ENCODE data around the gene PPP4R1. TPM values are rescaled to one million over a fixed set of nuclear protein-coding genes. Genes with fewer than 3 reads are reported as not detected.

The PPP4R1 gene
- total RNA-seq, 1 experiment from 2014 or later: 66.7 TPM

GRCh38 chr18:9539938-9540337 lies 74.4 kb downstream of the PPP4R1 start:
- intact Hi-C loops (cut with micrococcal nuclease): loop anchor here (10.0 kb wide), 1 partner anchor 65 kb away; the partner anchor contains the start of gene RALBP1
- no TSS peak for BruUV-seq (replicated peaks)
- Histone ChIP-seq H3K27ac (ENCODE audit: low read depth, low read length) (no peak overlapping the region), H3K27me3 (ENCODE audit: insufficient read depth, low read length) (no peaks in the 10 kb centered on the region), H3K4me1 (ENCODE audit: control insufficient read depth in 1 of 2, insufficient read depth in 2 of 2, low read length in 2 of 2) (no peaks in the 10 kb centered on the region), H2AFZ (ENCODE audit: low read depth, low read length, poor library complexity, severe bottlenecking) (no peak overlapping the region), H4K20me1 (ENCODE audit: insufficient read depth) (no peaks in the 10 kb centered on the region), H3K9me3 (ENCODE audit: control insufficient read depth in 1 of 2, insufficient read depth in 1 of 2, low read depth in 1 of 2, low read length in 2 of 2) (no peaks in the 10 kb centered on the region), H3K9ac (ENCODE audit: low read length) (no peak overlapping the region), H3K4me3 (replicated peaks in 1 of 2; ENCODE audit: low read depth in 1 of 2, low read length in 2 of 2) (no peak overlapping the region), H3K79me2 (ENCODE audit: insufficient read depth, low read length) (no peaks in the 10 kb centered on the region), H3K9me2 (ENCODE audit: insufficient read depth) (no peaks in the 10 kb centered on the region), H3K4me2 (ENCODE audit: low read length) (no peak overlapping the region), H3K36me3 (ENCODE audit: control insufficient read depth in 1 of 2, insufficient read depth in 2 of 2, low read length in 2 of 2) (peaks cover 5 to 6% of the 10 kb centered on the region in 2 experiments; a peak in 2 of 4 replicates)
- CTCF ChIA-PET: no interaction called here
- no peak for TF ChIP-seq REST (IDR thresholded peaks at IDR 0.05; ENCODE audit: low read depth)
- TF ChIP-seq POLR2AphosphoS5 (IDR thresholded peaks at IDR 0.05; ENCODE audit: low read depth, low read length): no peak
- TF ChIP-seq CEBPB (IDR thresholded peaks at IDR 0.05; ENCODE audit: low read depth): no peak
- DNase-seq (ENCODE audit: low read depth, low spot score): no peak
- RAD21 ChIA-PET (ENCODE audit: low non-redundant PET in 1 of 2, low total read pairs in 2 of 2, uncharacterized antibody in 2 of 2, unreplicated experiment in 2 of 2): no interaction called here
- POLR2A ChIA-PET: no interaction called here
- ATAC-seq: no peak

- Histone ChIP-seq H3K9me3 (ENCODE audit: control insufficient read depth in 1 of 2, insufficient read depth in 1 of 2, low read depth in 1 of 2, low read length in 2 of 2) (no peaks in the 10 kb centered on the region), H3K4me1 (ENCODE audit: control insufficient read depth in 1 of 2, insufficient read depth in 2 of 2, low read length in 2 of 2) (no peaks in the 10 kb centered on the region), H3K9ac (ENCODE audit: low read length) (no peak overlapping the region), H3K27ac (ENCODE audit: low read depth, low read length) (no peak overlapping the region), H3K36me3 (ENCODE audit: control insufficient read depth in 1 of 2, insufficient read depth in 2 of 2, low read length in 2 of 2) (peaks cover 8 to 9% of the 10 kb centered on the region in 2 experiments; a peak in 3 of 4 replicates), H3K4me3 (replicated peaks in 1 of 2; ENCODE audit: low read depth in 1 of 2, low read length in 2 of 2) (no peak overlapping the region), H3K9me2 (ENCODE audit: insufficient read depth) (no peaks in the 10 kb centered on the region), H3K4me2 (ENCODE audit: low read length) (no peak overlapping the region), H2AFZ (ENCODE audit: low read depth, low read length, poor library complexity, severe bottlenecking) (no peak overlapping the region), H3K27me3 (ENCODE audit: insufficient read depth, low read length) (no peaks in the 10 kb centered on the region), H4K20me1 (ENCODE audit: insufficient read depth) (no peaks in the 10 kb centered on the region), H3K79me2 (ENCODE audit: insufficient read depth, low read length) (no peaks in the 10 kb centered on the region)
- ATAC-seq (no peak), DNase-seq (ENCODE audit: low read depth, low spot score) (no peak)
- BruUV-seq (replicated peaks): no TSS peak
- ChIA-PET CTCF (no interaction called here), RAD21 (ENCODE audit: low non-redundant PET in 1 of 2, low total read pairs in 2 of 2, uncharacterized antibody in 2 of 2, unreplicated experiment in 2 of 2) (no interaction called here), POLR2A (no interaction called here)
- TF ChIP-seq SP1 (IDR thresholded peaks at IDR 0.05; ENCODE audit: low read depth): no peak
- TF ChIP-seq MAX (IDR thresholded peaks at IDR 0.05): no peak
- TF ChIP-seq POLR2A (IDR thresholded peaks at IDR 0.05; ENCODE audit: borderline replicate concordance, extremely low read depth, insufficient read depth, insufficient read length): no peak
- no peak for TF ChIP-seq EGR1 (IDR thresholded peaks at IDR 0.05; ENCODE audit: low read depth)
- TF ChIP-seq SRF (IDR thresholded peaks at IDR 0.05; ENCODE audit: low read depth): no peak
- TF ChIP-seq JUND (IDR thresholded peaks at IDR 0.05): no peak
- intact Hi-C loops (cut with micrococcal nuclease): loop anchor here (10.0 kb wide), 1 partner anchor 64 kb away; the partner anchor contains the start of gene RALBP1
Measured at GRCh38 chr18:9539283-9539682, 75.1 kb downstream of the PPP4R1 start.

Measured in HCT116 (cell line).